Measurements from ENCODE around the gene FSIP1. TPM values are rescaled to one million over a fixed set of nuclear protein-coding genes. Genes with fewer than 3 reads are reported as not detected.

The FSIP1 gene
- total RNA-seq, 1 donor, result 3.6 TPM

GRCh38 chr15:39699516-39700374, 82.9 kb downstream of the FSIP1 start:
- Histone ChIP-seq H3K79me2 (ENCODE audit: insufficient read depth, low read length) (no peaks in the 10 kb centered on the region), H2AFZ (ENCODE audit: low read length) (peak overlapping the region; percentile 25)

GRCh38 chr15:39698444-39699390, 83.9 kb downstream of the FSIP1 start:
- H3K9me3 ChIP-seq (ENCODE audit: low read depth, low read length), result no peaks in the 10 kb centered on the region
- TF ChIP-seq, protein P1, sequence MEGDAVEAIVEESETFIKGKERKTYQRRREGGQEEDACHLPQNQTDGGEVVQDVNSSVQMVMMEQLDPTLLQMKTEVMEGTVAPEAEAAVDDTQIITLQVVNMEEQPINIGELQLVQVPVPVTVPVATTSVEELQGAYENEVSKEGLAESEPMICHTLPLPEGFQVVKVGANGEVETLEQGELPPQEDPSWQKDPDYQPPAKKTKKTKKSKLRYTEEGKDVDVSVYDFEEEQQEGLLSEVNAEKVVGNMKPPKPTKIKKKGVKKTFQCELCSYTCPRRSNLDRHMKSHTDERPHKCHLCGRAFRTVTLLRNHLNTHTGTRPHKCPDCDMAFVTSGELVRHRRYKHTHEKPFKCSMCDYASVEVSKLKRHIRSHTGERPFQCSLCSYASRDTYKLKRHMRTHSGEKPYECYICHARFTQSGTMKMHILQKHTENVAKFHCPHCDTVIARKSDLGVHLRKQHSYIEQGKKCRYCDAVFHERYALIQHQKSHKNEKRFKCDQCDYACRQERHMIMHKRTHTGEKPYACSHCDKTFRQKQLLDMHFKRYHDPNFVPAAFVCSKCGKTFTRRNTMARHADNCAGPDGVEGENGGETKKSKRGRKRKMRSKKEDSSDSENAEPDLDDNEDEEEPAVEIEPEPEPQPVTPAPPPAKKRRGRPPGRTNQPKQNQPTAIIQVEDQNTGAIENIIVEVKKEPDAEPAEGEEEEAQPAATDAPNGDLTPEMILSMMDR (IDR thresholded peaks at IDR 0.05; ENCODE audit: extremely low read depth, low read depth, low read length), result no peak
- no peaks in the 10 kb centered on the region for H3K36me3 ChIP-seq (ENCODE audit: insufficient read depth, low read length)
- H3K27me3 ChIP-seq (ENCODE audit: insufficient read depth, low read length), result no peaks in the 10 kb centered on the region
- H3K27ac ChIP-seq (ENCODE audit: low read depth, low read length), result no peak overlapping the region
- no peaks in the 10 kb centered on the region for H4K20me1 ChIP-seq (ENCODE audit: insufficient read depth, low read length)
- DNase-seq (ENCODE audit: insufficient read length, low spot score, missing footprints), result no peak
- H3K4me2 ChIP-seq (ENCODE audit: insufficient read depth, low read length), result no peak overlapping the region
- H2AFZ ChIP-seq (ENCODE audit: low read length), result no peak overlapping the region
- H3K79me2 ChIP-seq (ENCODE audit: insufficient read depth, low read length), result no peaks in the 10 kb centered on the region
- H3K4me3 ChIP-seq (ENCODE audit: insufficient read depth, low read length), result no peak overlapping the region
- H3K4me1 ChIP-seq (ENCODE audit: insufficient read depth, low read length), result peaks cover 6% of the 10 kb centered on the region

More at GRCh38 chr15:39699516-39700374, 82.9 kb downstream of the FSIP1 start:
- no peaks in the 10 kb centered on the region for H4K20me1 ChIP-seq (ENCODE audit: insufficient read depth, low read length)
- H3K4me3 ChIP-seq (ENCODE audit: insufficient read depth, low read length), result no peak overlapping the region
- peaks cover 12% of the 10 kb centered on the region for H3K4me1 ChIP-seq (ENCODE audit: insufficient read depth, low read length)
- TF ChIP-seq, protein P1 (IDR thresholded peaks at IDR 0.05; ENCODE audit: extremely low read depth, low read depth, low read length), result no peak
- no peaks in the 10 kb centered on the region for H3K27me3 ChIP-seq (ENCODE audit: insufficient read depth, low read length)
- peak overlapping the region; percentile 36 for H3K27ac ChIP-seq (ENCODE audit: low read depth, low read length)
- no peak overlapping the region for H3K4me2 ChIP-seq (ENCODE audit: insufficient read depth, low read length)
- DNase-seq (ENCODE audit: insufficient read length, low spot score, missing footprints), result peak; percentile 65
- no peaks in the 10 kb centered on the region for H3K36me3 ChIP-seq (ENCODE audit: insufficient read depth, low read length)
- H3K9me3 ChIP-seq (ENCODE audit: low read depth, low read length), result no peaks in the 10 kb centered on the region

GRCh38 chr15:39697509-39697908, 85.1 kb downstream of the FSIP1 start:
- Histone ChIP-seq H2AFZ (ENCODE audit: low read length) (no peak overlapping the region), H4K20me1 (ENCODE audit: insufficient read depth, low read length) (no peaks in the 10 kb centered on the region), H3K4me2 (ENCODE audit: insufficient read depth, low read length) (no peak overlapping the region), H3K4me3 (ENCODE audit: insufficient read depth, low read length) (no peak overlapping the region), H3K27me3 (ENCODE audit: insufficient read depth, low read length) (no peaks in the 10 kb centered on the region), H3K27ac (ENCODE audit: low read depth, low read length) (no peak overlapping the region), H3K9me3 (ENCODE audit: low read depth, low read length) (no peaks in the 10 kb centered on the region), H3K4me1 (ENCODE audit: insufficient read depth, low read length) (peaks cover 6% of the 10 kb centered on the region), H3K36me3 (ENCODE audit: insufficient read depth, low read length) (no peaks in the 10 kb centered on the region), H3K79me2 (ENCODE audit: insufficient read depth, low read length) (no peaks in the 10 kb centered on the region)
- DNase-seq (ENCODE audit: insufficient read length, low spot score, missing footprints), result no peak
- TF ChIP-seq, protein P1 (IDR thresholded peaks at IDR 0.05; ENCODE audit: extremely low read depth, low read depth, low read length), result no peak

All from osteoblast (primary cell).